DMS 273 (cell line): Measurements from ENCODE around the gene GPHA2.
"Not testable (repeated sequence)": the region's sequence is repeated elsewhere in the genome, so short reads cannot be mapped to it uniquely, and the experiment has no call there.

Experiments
- DNase-seq: peaks from one replicate; lab custom pipeline; 2025; ENCODE audit not compliant: unreplicated experiment; lab: John Stamatoyannopoulos, UW

GPHA2 gene, protein sequence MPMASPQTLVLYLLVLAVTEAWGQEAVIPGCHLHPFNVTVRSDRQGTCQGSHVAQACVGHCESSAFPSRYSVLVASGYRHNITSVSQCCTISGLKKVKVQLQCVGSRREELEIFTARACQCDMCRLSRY

DNA sequence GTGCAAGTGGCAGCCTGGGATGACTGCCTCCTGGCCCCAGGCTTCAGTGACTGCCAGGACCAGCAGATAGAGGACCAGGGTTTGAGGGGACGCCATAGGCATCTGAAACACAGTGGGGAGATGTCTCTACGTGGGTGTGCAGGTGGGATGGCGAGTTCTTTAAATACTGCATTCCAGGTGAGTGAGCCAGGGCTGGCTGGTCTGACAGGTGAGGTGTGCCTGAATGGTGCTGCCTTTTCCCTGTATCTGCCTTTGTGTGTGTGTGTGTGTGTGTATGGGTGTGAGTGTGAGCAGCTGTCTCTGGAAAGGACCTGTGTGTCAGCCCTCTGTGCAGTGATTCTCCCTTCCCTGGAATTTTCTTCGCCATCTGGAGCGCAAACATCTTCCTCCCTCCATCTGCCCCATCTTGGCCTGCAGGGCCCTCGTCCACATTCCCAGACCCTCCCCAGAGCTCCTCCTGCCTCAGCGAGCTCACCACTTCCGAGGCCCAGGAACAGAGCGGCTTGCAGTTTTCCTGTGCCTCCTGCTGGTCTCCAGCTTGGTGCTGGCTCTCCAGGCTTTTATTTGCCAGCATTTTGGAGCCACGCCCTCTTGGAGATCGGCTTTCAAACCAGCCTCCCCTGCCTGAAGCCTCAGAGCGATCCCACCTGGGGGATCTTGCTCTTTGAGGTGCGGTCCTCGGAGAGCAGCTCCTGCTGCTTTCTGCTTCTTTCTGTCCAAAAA, at the start of gene GPHA2:
TSS of gene GPHA2 (minus strand) at position 535 of the 723 bp plus-strand sequence. CDS start at position 102, 433 bp downstream.
- DNase-seq, result peak; percentile 83

DNA sequence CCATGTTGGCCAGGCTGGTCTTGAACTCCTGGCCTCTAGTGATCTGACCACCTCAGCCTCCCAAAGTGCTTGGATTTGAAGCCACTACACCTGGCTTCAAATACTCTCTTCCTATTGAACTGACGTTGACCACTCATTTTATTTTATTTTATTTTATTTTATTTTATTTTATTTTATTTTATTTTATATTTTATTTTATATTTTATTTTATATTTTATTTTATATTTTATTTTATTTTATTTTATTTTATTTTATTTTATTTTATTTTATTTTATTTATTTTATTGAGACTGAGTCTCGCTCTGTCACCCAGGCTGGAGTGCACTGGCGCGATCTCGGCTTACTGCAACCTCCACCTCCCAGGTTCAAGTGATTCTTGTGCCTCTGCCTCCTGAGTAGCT, 47.6 kb upstream of the GPHA2 start:
- not testable (repeated sequence) for DNase-seq

DNA sequence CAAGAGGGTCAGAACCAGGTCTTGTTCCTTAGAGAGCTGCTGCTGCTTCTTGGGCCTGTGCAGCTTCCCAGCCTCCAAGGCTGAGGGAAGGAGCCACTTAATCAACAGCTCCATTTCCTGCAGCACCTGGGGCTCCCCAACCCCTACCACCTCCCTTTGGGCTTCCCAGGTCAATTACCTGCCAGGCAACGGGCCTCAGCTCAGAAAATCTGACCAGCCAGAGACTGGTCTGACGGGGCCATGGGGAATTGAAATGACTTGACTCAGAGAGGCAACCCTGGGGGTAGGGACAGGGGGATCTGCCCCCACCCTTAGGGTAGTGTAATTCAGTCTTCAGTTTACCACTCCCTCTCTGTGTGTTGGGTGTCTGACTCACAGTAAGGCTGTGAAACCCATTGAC, 41.0 kb upstream of the GPHA2 start:
- DNase-seq, result no peak

DNA sequence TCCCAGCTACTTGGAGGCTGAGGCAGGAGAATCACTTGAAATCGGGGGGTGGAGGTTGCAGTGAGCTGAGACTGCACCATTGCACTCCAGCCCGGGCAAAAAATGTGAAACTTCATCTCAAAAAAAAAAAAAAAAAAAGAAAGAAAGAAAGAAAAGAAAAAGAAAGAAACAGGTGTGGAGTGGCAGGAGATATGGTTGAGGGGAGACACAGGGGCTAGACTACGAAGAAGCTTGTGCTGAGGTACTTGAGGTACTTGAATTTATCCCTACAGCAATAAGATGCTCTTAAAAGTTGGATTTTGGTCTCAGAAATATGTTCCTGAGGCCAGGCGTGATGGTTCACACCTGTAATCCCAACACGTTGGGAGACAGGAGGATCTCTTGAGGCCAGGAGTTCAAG, 38.4 kb upstream of the GPHA2 start:
- DNase-seq, result no peak

DNA sequence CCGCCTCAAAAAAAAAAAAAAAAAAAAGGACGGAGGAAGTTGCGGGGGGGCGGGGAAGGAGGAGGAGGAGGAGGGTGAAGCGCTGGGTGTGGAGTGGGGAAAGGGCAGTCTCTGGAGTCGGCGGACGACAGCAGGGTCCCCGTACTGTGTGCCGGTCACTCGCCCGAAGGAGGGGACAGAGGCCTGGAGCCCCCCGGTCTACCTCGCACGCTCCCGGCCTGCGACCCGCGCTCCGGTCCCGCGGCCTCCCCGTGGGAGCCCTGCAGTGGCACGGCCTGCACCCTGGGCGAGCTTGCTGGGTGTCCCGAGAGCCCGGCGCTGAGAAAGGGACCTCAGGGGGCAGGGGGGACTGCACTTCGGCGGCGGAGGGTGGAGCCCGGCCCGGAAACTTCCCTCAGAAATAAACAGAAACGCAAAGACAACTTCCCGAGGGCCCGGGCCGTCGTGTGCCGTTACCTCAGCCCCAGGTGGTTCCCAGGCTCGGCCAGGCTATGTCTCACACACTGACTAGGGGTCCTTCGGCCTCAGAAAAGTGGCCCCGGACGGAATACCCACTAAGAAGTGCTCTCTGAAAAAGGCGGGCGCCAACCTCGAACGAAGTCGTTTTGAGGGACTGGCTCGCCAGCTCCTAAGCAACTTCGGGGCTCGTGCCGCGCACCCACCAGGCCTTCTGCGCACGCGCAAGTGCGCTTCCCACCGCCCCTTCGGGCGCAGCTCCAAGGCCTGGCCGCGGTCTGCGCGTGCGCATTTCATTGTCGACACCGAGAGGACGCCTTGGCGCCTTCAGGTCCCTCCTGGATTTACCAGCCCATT, 35.9 kb upstream of the GPHA2 start, which contains the start of gene MAJIN:
TSS of gene MAJIN (minus strand) at position 688 of the 813 bp plus-strand sequence. CDS start 12,703 bp downstream, outside the sequence.
- DNase-seq, result no peak

DNA sequence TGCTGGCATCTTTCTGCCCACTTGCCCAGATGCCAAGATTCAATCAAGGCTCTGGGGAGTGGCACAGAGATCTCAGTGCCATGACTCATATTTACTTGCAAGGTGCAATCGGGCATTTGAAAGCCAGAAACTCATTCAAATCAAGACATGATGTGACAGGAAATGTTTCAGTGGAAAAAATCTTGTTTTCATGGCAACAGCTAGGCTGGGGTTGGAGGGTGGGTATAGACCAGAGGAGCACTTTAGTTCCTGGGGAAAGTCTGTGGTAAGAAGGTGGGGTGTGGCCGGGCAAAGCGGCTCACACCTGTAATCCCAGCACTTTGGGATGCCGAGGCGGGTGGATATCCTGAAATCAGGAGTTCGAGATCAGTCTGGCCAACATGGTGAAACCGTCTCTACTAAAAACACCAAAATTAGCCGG, 35.0 kb upstream of the GPHA2 start:
- DNase-seq, result no peak

DNA sequence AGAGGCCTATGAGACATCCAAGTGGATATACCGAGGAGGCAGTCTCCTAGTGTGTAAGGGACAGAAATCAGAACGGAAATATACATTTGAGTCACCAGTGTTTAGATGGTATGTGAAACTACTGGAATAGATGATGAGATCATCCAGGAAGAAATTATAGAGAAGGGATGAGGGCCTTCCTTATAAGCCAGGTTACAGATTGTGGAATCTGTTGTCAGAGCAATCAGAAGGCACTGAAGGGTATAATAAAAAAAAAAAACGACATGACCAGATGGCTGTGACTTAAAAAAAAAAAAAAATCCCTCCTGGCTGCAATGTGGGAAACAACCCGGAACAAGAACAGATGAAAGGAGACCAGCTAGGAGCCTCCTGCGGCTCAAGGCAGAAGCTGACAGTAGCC, 33.5 kb upstream of the GPHA2 start:
- peak; percentile 69 for DNase-seq

DNA sequence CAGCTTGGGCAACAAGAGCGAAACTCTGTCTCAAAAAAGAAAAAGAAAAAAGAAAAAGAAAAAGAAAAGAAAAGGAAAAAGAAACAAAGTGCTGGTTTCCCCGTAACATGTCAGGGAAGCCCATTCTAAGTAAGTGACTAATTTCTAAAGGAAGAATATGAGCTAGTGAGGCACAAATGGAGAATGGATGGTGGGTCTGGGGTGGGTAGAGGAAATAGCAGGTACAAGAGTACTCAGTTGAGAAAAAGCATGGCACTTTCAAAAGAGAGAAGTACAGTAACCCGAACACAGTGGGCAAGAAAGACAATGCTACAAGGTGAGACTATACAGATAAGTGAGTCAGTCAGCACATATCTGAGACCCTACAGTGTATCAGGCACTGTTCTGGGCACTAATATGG, 31.7 kb upstream of the GPHA2 start:
- no peak for DNase-seq

DNA sequence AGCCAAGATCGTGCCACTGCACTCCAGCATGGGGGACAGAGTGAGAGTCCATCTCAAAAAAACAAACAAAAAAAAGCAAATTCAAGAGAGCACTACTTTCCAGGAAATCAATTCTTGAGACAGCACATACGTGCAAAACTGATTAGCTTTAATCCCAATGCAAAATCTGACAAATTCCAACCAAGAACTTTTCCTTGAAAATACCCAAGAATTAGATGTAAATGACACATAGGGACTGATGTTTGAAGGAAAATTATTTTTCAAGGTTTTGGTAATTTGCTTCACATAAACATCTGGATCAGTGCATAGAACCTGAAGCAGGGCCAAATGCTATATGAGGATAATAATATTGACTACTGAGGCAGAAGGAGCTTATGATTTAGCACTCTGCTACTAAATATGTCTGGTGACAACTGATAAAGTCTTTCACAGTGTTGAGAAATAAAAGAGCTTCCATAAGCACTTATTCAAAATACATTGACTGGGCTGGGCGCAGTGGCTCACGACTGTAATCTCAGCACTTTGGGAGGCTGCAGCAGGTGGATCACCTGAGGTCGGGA, 27.5 kb upstream of the GPHA2 start:
- DNase-seq, result no peak

DNA sequence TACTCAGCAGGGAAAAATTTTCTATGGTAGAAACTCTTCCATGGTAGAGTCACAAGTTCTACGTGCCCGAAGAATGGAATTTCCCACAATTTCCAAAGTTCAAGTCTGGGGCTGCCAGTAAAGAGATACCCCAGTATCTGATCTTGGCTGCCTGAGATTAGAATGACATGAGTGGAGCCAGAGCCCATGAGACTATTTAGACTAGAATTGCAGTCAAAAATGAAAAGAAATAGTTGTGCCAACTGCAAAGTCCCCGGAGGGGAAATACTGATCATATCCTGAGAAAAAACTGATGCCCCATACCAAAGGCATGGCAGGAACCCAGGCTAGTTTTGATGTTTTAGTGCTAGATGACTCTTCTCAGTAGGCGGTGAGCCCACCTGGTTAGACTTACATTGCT, 25.0 kb upstream of the GPHA2 start:
- no peak for DNase-seq

DNA sequence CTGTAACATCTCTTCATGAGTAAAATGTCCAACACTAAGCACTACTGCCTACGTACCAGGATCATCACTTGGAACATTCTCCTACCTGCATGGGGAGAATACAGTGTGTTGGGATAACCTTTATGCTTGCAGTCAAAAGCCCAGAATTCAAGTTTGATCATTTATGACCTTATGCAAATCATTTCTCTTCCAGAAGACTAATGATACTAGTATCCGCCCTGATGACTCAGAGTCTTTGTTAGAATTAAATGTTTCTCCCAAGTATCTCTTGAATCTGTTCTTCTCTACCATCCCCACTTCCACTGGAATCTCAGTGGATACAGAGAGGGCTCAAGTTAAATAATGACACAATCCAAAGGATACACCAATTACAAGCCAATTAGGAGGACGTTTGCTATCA, 23.8 kb upstream of the GPHA2 start:
- DNase-seq, result no peak

DNA sequence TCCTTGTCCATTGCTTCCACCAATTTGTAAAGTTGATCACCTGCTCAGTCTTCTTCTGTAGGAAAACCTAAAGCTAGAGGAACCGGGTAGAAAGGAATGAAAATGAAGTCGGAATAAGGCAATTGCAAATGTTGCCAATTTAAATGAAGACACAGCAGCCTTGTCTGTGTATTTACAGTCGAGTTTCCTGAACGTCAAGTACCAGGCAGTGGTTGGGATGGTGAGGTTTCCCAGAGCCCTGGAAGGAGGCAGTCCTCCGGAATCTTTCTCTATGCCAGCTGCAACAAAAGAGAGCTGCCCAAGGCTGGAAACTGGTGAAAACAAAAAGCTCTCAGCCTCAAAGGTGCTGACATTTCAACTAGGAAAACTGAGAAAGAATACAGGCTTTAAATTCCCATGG, 18.5 kb upstream of the GPHA2 start:
- no peak for DNase-seq

DNA sequence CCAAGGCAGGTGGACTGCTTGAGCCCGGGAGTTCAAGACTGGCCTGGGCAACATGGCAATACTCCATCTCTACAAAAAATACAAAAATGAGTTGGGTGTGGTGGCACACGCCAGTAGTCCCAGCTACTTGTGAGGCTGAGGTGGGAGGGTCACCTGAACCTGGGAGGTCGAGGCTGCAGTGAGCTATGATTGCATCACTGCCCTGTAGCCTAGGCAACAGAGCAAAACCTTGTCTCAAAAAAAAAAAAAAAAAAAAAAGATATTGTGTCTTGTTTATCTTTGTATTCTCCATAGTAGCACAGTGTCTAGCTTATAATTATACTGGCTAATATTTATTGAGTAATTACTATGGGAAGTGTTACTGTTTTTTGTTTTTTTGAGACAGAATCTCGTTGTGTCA, 15.8 kb upstream of the GPHA2 start:
- DNase-seq, result no peak

DNA sequence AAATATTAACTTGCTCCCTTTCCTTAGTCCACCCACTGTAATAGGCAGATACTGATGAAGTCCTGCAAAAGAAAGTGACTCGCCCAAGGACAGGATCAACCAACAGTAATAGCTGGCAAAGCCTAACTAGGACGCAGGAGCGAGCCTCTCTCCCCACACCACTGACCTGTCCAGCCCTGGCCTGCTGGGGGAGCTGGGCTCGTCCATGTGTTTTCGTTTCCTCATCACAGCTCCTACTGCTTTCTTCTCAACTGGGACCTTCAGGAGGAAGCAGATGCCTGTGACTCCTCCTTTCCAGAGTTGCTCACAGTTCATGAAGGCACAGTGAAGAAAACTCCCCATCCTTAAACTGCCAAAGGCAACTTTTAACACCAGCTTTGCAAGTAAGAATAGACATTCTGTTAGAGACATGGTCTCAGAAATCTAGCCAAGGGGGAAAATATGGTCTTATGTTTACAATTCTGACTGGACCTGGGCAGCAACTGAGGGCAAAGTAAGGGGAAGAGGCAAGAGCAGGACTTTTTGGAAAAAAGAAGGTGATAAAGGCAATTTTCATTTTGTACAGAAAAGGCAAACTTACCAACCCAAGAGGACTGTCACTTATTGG, 11.6 kb upstream of the GPHA2 start:
- DNase-seq, result no peak

DNA sequence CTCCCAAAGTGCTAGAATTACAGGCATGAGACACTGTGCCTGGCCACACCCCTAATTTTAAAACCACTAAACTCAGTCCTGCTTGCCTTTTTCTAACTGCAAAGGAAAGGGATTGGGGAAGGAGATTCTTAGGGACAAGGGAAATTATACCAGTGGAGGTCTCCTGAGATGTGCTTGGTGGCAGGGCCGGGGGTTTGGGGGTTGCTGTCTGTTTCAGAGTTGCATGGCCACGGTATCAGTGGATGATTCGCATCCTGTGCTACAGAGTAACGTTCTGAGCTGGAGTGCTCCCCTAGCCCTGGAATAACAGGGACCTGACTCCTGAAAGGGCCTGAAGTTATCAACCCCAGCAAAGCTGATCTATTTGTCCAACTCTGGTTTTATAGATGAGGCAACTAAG, 846 bp upstream of the GPHA2 start:
- no peak for DNase-seq

DNA sequence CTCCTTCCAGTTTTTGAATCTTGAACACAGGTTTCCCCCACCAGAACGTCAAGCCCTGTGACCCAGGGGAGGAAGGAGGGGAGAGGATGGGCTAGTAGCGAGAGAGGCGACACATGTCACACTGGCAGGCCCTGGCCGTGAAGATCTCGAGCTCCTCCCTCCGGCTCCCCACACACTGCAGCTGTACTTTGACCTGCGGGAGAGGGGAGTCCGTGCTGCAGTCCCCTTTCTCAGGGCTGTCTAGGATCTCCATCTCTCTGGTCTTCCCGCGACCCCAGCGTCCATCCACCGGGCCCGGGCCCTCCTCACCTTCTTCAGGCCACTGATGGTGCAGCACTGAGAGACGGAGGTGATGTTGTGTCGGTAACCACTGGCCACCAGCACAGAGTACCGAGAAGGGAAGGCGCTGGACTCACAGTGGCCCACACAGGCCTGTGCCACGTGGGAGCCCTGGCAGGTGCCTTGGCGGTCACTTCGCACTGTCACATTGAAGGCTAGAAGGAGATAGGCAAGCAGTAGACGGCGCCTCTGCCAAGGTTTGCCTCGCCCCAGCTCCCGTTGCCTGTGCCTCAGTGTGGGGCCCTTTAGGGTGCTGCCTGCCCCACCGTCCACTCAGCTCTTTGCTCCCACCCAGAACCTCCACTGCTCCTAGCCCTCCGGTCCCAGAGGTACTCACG, 873 bp downstream of the GPHA2 start:
- no peak for DNase-seq

DNA sequence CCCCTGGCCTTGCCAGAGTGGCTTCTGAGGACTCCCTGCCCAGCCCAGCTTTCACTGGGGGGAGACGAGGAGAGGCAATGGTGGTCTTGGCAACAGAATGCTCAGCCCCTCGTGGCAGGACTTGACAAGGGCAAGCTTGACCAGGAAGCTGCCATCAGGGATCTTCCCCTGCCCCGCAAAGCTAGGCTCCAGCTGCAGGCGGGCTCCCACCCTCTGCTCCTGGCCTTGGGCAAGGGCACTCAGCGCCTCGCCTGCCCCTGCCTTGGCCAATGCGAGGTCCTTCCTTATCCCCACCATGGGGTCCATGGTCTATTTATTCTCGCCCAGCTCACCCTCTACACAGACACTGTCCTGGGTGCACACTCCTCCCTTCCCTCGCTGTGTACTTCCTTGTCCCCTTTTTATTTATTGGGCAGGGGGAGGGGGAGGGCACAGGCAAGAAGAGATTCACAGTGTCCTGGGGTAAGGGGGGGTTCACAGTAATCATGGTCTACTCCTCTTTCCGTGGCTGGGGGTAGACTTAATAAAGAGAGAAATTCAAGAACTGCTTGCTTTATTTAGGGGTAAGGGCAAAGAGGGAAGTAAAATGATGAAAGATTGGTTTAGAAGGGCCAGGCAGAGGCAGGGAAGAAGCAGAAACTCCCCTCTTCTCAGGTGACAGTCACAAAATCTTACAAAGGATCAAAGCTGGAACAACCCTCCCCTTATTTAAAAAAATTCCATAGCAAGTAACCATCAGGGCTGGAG, 1.6 kb downstream of the GPHA2 start:
- DNase-seq, result no peak

DNA sequence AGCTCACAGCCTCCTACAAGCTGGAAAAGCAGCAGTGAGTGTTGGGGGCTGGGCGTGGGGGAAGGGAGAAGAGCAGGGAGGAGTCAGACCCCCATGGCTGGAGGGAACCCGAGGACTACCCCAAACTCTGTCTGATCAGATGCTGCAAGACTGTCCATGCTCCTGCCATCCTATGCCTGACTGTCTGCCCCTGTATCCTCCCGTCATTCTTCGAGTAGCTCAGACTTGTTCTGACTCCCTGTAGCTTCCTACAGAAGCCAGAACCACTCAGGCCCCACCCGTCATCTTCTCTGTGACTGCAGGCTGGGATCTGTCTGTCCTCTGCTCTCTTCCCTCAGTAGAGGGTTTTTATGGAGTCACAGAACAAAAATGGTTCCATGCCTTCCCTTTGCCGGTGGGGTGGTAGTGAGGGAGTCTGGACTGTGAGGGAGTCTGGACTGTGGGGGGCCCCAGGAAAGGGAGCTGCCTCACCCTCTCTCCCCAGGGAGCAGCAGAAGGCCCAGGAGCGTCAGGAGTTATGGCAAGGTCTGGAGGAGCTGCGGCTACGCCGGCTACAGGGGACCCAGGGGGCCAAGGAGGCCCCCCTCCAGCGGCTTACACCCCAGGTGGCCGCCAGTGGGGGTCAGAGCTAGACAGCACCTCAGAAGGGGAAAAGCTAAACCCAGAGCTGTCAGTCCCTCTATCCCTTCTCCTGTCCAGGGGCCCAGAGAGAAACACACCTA, 2.3 kb downstream of the GPHA2 start:
- DNase-seq, result no peak

DNA sequence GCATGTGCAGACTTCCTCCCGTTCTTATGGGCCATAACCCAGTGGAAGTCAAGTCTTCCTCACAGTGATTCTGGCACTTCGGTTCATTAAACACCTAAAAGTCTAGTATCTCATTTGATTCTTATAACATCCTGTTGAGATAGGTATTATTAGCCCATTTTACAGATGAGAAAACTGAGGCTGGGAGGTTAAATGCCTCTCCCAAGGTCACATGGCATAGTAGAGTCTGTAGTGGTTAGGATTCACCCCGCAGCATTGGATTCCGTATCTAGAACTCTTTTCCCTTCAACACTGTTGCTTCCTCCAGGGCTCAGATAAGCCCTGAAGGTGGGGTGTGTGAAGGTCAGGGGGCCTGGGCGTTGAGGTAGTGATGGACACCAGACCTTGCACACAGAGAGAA, 3.4 kb downstream of the GPHA2 start:
- DNase-seq, result no peak
